Measurements from ENCODE around the gene TBC1D16.

DNA sequence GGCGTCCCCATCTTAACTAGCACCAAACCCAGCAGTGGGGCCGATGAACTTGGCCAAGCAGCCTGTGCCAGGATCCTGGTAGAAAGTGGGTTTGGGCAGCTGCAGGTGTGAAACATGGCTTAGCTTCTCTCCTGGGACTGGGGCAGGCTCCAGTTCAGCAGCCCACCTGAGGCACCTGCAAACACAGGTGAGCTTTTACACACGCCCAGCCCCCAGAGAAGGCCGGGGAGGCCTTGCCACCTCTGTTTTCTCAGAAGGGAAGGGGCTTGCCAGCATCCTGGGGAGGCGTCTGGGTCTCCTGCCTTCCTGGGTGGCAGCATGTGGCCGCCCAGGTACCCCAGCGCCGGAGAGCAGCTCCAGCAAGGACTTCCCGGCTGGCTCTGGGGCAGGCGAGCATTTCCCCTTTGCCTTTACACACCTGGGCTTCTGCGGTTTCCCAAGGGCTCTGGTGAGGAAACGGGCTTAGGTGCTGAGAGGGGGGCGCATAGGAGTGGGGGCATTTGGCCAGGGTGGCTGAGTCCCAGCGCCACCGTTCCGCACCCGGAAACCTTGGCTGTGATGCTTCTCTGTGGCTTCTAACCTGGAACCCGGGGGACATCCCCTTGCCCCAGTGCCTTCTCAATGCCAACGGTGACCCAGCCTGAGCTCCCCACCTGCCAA lies 114.8 kb downstream of the TBC1D16 start:
- TF ChIP-seq, protein P1, sequence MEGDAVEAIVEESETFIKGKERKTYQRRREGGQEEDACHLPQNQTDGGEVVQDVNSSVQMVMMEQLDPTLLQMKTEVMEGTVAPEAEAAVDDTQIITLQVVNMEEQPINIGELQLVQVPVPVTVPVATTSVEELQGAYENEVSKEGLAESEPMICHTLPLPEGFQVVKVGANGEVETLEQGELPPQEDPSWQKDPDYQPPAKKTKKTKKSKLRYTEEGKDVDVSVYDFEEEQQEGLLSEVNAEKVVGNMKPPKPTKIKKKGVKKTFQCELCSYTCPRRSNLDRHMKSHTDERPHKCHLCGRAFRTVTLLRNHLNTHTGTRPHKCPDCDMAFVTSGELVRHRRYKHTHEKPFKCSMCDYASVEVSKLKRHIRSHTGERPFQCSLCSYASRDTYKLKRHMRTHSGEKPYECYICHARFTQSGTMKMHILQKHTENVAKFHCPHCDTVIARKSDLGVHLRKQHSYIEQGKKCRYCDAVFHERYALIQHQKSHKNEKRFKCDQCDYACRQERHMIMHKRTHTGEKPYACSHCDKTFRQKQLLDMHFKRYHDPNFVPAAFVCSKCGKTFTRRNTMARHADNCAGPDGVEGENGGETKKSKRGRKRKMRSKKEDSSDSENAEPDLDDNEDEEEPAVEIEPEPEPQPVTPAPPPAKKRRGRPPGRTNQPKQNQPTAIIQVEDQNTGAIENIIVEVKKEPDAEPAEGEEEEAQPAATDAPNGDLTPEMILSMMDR (conservative IDR thresholded peaks at IDR 0.05; ENCODE audit: low read length) = no peak
- no peak for TF ChIP-seq EZH2phosphoT487 (IDR thresholded peaks at IDR 0.05; ENCODE audit: borderline replicate concordance)

All from Loucy (cell line).